GM21360 (cell line): ENCODE results near the gene RAC2.
"Not testable (repeated sequence)": the region's sequence is repeated elsewhere in the genome, so short reads cannot be mapped to it uniquely, and the experiment has no call there.

Experiments
- ATAC-seq: cut with Tn5 transposase; IDR thresholded peaks from one replicate; pipeline ENCODE4 v1.9.1; 2021; ENCODE audit warnings: mild to moderate bottlenecking, moderate library complexity; ENCODE audit not compliant: unreplicated experiment

RAC2 gene

GRCh38 chr22:37235897-37236607, 8.0 kb downstream of the RAC2 start:
- ATAC-seq, result no peak

- no peak for ATAC-seq
Measured at GRCh38 chr22:37234736-37235711, 9.0 kb downstream of the RAC2 start.

GRCh38 chr22:37233751-37234631, 10.1 kb downstream of the RAC2 start:
- no peak for ATAC-seq

GRCh38 chr22:37233371-37233750, 10.7 kb downstream of the RAC2 start:
- not testable (repeated sequence) for ATAC-seq

GRCh38 chr22:37232140-37232998, 11.7 kb downstream of the RAC2 start:
- ATAC-seq, result no peak

- no peak for ATAC-seq
Measured at GRCh38 chr22:37231406-37232139, 12.5 kb downstream of the RAC2 start.

- no peak for ATAC-seq
Measured at GRCh38 chr22:37230673-37231405, 13.2 kb downstream of the RAC2 start.

- no peak for ATAC-seq
Measured at GRCh38 chr22:37229805-37230672, 14.0 kb downstream of the RAC2 start.

GRCh38 chr22:37229012-37229804, 14.9 kb downstream of the RAC2 start:
- no peak for ATAC-seq

- no peak for ATAC-seq
Measured at GRCh38 chr22:37228106-37229011, 15.7 kb downstream of the RAC2 start.

- no peak for ATAC-seq
Measured at GRCh38 chr22:37226514-37226913, 17.6 kb downstream of the RAC2 start.

GRCh38 chr22:37226087-37226486, 18.0 kb downstream of the RAC2 start:
- ATAC-seq, result no peak

- no peak for ATAC-seq
Measured at GRCh38 chr22:37225481-37225880, 18.6 kb downstream of the RAC2 start.

- no peak for ATAC-seq
Measured at GRCh38 chr22:37224757-37225420, 19.2 kb downstream of the RAC2 start.

- no peak for ATAC-seq
Measured at GRCh38 chr22:37223965-37224551, 20.0 kb downstream of the RAC2 start.
